SK-N-SH treated with all-trans-retinoic acid at 6 μM for 48 hours (cell line): ENCODE measurements around the gene EFCAB14.
A peak's percentile ranks its signal among the peaks of the same experiment; 100 is the strongest.

Experiments used
- ATAC-seq: fragments of 200-7000 bp; cut with Tn5 transposase; 3 replicates; pipeline ENCODE4 v1.9.1; 2020; ENCODE audit warnings: mild to moderate bottlenecking, moderate library complexity
- ARNTL ChIP-seq: fragments of 450-650 bp; formaldehyde crosslinking; IDR thresholded peaks from 2 replicates; pipeline ENCODE4 v1.5.0; 2020; ENCODE audit warnings: low read depth, mild to moderate bottlenecking, moderate library complexity, borderline replicate concordance
- BACH2 ChIP-seq: fragments of 250-450 bp; sonication (Bioruptor Pico); IDR thresholded peaks from 2 replicates; pipeline ENCODE4 v1.9.0; 2021; ENCODE audit warnings: mild to moderate bottlenecking, borderline replicate concordance
- CREB5 ChIP-seq: fragments of 250-450 bp; sonication (Bioruptor Pico); IDR thresholded peaks from 2 replicates; pipeline ENCODE4 v1.5.1; 2020; ENCODE audit warnings: low read depth, mild to moderate bottlenecking, moderate library complexity
- CSDC2 ChIP-seq: fragments of 250-450 bp; sonication (Bioruptor Pico); IDR thresholded peaks from 2 replicates; pipeline ENCODE4 v1.5.0; 2020; ENCODE audit warnings: mild to moderate bottlenecking, moderate library complexity
- CSRNP3 ChIP-seq: fragments of 250-450 bp; sonication (Bioruptor Pico); IDR thresholded peaks from 2 replicates; pipeline ENCODE4 v1.5.1; 2021; ENCODE audit warnings: mild to moderate bottlenecking, moderate library complexity
- ESRRG ChIP-seq: fragments of 250-450 bp; sonication (Bioruptor Pico); IDR thresholded peaks from 2 replicates; pipeline ENCODE4 v1.6.1; 2021; ENCODE audit warnings: mild to moderate bottlenecking
- GLIS3 ChIP-seq: fragments of 250-450 bp; sonication (Bioruptor Pico); IDR thresholded peaks from 2 replicates; pipeline ENCODE4 v1.5.0; 2020; ENCODE audit warnings: mild to moderate bottlenecking, moderate library complexity
- ISL1 ChIP-seq: fragments of 250-450 bp; sonication (Bioruptor Pico); IDR thresholded peaks from 2 replicates; pipeline ENCODE4 v2.1.2; 2022; ENCODE audit warnings: mild to moderate bottlenecking, moderate library complexity
- OSR1 ChIP-seq: fragments of 250-450 bp; sonication (Bioruptor Pico); IDR thresholded peaks from 2 replicates; pipeline ENCODE4 v1.8.0; 2022; ENCODE audit warnings: moderate library complexity, mild to moderate bottlenecking, inconsistent platforms
- PATZ1 ChIP-seq: fragments of 250-450 bp; sonication (Bioruptor Pico); IDR thresholded peaks from 2 replicates; pipeline ENCODE4 v1.8.0; 2020; ENCODE audit warnings: mild to moderate bottlenecking, moderate library complexity, borderline replicate concordance
- POU6F1 ChIP-seq: fragments of 250-450 bp; sonication (Bioruptor Pico); IDR thresholded peaks from 2 replicates; pipeline ENCODE4 v1.8.0; 2021; ENCODE audit warnings: low read depth, mild to moderate bottlenecking, moderate library complexity, borderline replicate concordance
- PPARA ChIP-seq: fragments of 250-450 bp; sonication (Bioruptor Pico); IDR thresholded peaks from 2 replicates; pipeline ENCODE4 v1.5.0; 2020; ENCODE audit warnings: mild to moderate bottlenecking, borderline replicate concordance
- RARB ChIP-seq: fragments of 250-450 bp; sonication (Bioruptor Pico); IDR thresholded peaks from 2 replicates; pipeline ENCODE4 v1.8.0; 2021; ENCODE audit warnings: mild to moderate bottlenecking, moderate library complexity
- SNAI2 ChIP-seq: fragments of 250-450 bp; sonication (Bioruptor Pico); IDR thresholded peaks from 2 replicates; pipeline ENCODE4 v1.5.0; 2020; ENCODE audit warnings: mild to moderate bottlenecking, moderate library complexity
- TCF4 ChIP-seq: fragments of 250-450 bp; sonication (Bioruptor Pico); IDR thresholded peaks from 2 replicates; pipeline ENCODE4 v1.8.0; 2021; ENCODE audit warnings: mild to moderate bottlenecking, moderate library complexity, borderline replicate concordance
- TOX ChIP-seq: fragments of 250-450 bp; sonication (Bioruptor Pico); IDR thresholded peaks from 2 replicates; pipeline ENCODE4 v1.8.0; 2021; ENCODE audit warnings: mild to moderate bottlenecking, moderate library complexity, borderline replicate concordance
- TSHZ2 ChIP-seq: fragments of 250-450 bp; sonication (Bioruptor Pico); IDR thresholded peaks from 2 replicates; pipeline ENCODE4 v1.5.0; 2020; ENCODE audit warnings: mild to moderate bottlenecking, moderate library complexity
- ZC3H10 ChIP-seq: fragments of 250-450 bp; sonication (Bioruptor Pico); IDR thresholded peaks from 2 replicates; pipeline ENCODE4 v1.5.1; 2021; ENCODE audit warnings: mild to moderate bottlenecking, moderate library complexity
- ZFP3 ChIP-seq: fragments of 250-450 bp; sonication (Bioruptor Pico); IDR thresholded peaks from 2 replicates; pipeline ENCODE4 v1.5.0; 2020; ENCODE audit warnings: mild to moderate bottlenecking, moderate library complexity
- ZFP30 ChIP-seq: fragments of 450-650 bp; formaldehyde crosslinking; IDR thresholded peaks from 2 replicates; pipeline ENCODE4 v1.5.0; 2022; ENCODE audit warnings: mild to moderate bottlenecking, moderate library complexity
- ZNF565 ChIP-seq: fragments of 450-650 bp; formaldehyde crosslinking; conservative IDR thresholded peaks from 2 replicates; pipeline ENCODE4 v1.5.0; 2020; ENCODE audit warnings: low read depth, mild to moderate bottlenecking, moderate library complexity
- ZNF70 ChIP-seq: fragments of 450-650 bp; formaldehyde crosslinking; IDR thresholded peaks from 2 replicates; pipeline ENCODE4 v1.5.0; 2020; ENCODE audit warnings: mild to moderate bottlenecking, moderate library complexity
- ZNF8 ChIP-seq: fragments of 450-650 bp; formaldehyde crosslinking; IDR thresholded peaks from 2 replicates; pipeline ENCODE4 v1.5.0; 2020; ENCODE audit warnings: mild to moderate bottlenecking, moderate library complexity

EFCAB14 gene

GRCh38 chr1:46673749-46674182 is 45.1 kb downstream of the EFCAB14 start:
- TF ChIP-seq PPARA (CRISPR knock-in tag) (no peak), ZFP3 (CRISPR knock-in tag) (no peak), ESRRG (CRISPR knock-in tag) (no peak), ARNTL (CRISPR knock-in tag) (no peak), ZNF565 (CRISPR knock-in tag) (no peak), ZNF70 (CRISPR knock-in tag) (no peak), SNAI2 (CRISPR knock-in tag) (no peak), ZC3H10 (CRISPR knock-in tag) (no peak), POU6F1 (CRISPR knock-in tag) (no peak), CSDC2 (no peak), ZNF8 (CRISPR knock-in tag) (no peak), ISL1 (no peak), PATZ1 (no peak), RARB (no peak), BACH2 (CRISPR knock-in tag) (no peak), TOX (CRISPR knock-in tag) (no peak)
- peak; percentile 84 for ATAC-seq

GRCh38 chr1:46672696-46673095 is 46.2 kb downstream of the EFCAB14 start:
- no peak for ATAC-seq
- TF ChIP-seq ESRRG (CRISPR knock-in tag) (no peak), TSHZ2 (CRISPR knock-in tag) (no peak), GLIS3 (no peak), PPARA (CRISPR knock-in tag) (no peak), CSDC2 (no peak), CSRNP3 (no peak), OSR1 (CRISPR knock-in tag) (no peak), ZC3H10 (CRISPR knock-in tag) (no peak), ZNF565 (CRISPR knock-in tag) (no peak), BACH2 (CRISPR knock-in tag) (no peak)
- TF ChIP-seq, all 23 proteins: peak for 0

- ATAC-seq: no peak
These were observed 47.4 kb downstream of the EFCAB14 start, which contains the start of gene TEX38 for GRCh38 chr1:46671554-46671953. Gene TEX38, plus strand, starts transcription at chr1:46671854. Its CDS starts 81 bp downstream, at chr1:46671935.

More at GRCh38 chr1:46671554-46671953, 47.4 kb downstream of the EFCAB14 start, which contains the start of gene TEX38:
- TF ChIP-seq GLIS3 (no peak), ESRRG (CRISPR knock-in tag) (no peak), ZNF8 (CRISPR knock-in tag) (no peak), ZFP30 (CRISPR knock-in tag) (no peak), ZFP3 (CRISPR knock-in tag) (no peak), POU6F1 (CRISPR knock-in tag) (no peak), PPARA (CRISPR knock-in tag) (no peak), CREB5 (CRISPR knock-in tag) (no peak), RARB (no peak), TCF4 (CRISPR knock-in tag) (no peak), OSR1 (CRISPR knock-in tag) (no peak), SNAI2 (CRISPR knock-in tag) (no peak), CSRNP3 (no peak)
